ENCODE results near the gene TAF13.

The TAF13 gene, protein sequence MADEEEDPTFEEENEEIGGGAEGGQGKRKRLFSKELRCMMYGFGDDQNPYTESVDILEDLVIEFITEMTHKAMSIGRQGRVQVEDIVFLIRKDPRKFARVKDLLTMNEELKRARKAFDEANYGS

DNA sequence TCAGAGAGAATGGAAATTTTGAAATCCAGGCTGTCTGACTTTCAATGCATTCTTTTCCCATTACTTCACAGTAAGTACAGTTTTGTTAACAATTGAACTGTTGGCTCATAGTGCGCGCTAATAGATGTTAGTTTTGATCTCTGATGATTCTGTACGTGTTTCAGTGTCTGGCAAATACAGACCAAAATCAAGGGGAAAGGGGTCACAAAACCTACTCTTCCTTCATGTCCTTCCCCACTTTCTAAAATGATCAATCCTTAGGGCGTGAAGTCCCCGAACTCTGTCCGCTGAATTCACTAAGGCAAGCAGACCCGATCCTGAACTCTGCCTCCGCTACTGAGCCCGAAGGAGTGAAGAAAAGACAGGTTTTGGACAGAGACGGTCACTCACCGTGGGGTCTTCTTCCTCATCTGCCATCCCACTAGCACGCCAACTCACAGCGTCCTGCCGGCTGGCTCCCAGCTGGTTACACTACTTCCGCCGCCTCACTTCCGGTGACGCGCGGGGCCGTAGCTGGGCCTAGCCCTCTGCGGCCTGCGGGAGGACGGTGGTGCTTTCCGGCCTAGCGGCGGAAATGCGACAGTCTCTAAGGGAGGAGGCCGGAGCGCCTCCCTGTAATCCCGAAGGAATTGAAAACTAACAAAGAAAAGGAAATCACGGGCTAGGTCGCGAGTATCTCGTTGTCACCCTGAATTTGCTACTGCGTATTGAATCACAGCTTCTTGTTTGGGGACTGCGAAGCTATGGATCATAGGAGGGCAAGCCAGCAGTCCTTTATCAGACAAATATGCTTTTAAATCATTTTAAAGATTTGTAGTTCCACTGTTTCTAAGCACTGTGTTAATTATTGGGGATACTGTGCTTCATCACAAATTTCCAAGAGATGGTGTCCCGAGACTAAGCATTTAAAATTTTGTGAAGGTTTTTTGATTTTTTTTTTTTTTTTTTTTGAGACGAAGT is at the start of gene TAF13:
Gene TAF13 (minus strand): TSS at position 473 of the 960 bp plus-strand sequence. CDS start 56 bp downstream, at position 417.
- DNase-seq (ENCODE audit: extremely low read depth in 1 of 2, low read depth in 1 of 2), result peak; percentile 58 to 83

DNA sequence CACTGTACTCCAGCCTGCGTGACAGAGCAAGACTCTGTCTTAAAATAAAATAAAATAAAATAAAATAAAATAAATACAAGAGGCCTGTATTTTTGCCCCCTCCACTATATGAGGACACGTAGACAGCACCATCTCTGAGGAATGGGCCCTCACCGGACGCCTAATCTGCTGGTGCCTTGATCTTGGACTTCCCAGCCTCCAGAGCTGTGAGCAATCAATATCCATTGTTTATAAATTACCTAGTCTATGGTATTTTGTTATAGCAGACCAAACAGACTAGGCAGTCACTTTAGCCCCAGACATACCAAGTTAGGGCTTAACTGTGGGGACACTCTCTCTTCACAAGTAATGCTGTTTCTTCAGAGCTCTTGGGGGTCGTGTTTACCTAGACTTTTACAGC is 44.6 kb upstream of the TAF13 start:
- no peak for DNase-seq (ENCODE audit: extremely low read depth in 1 of 2, low read depth in 1 of 2)

DNA sequence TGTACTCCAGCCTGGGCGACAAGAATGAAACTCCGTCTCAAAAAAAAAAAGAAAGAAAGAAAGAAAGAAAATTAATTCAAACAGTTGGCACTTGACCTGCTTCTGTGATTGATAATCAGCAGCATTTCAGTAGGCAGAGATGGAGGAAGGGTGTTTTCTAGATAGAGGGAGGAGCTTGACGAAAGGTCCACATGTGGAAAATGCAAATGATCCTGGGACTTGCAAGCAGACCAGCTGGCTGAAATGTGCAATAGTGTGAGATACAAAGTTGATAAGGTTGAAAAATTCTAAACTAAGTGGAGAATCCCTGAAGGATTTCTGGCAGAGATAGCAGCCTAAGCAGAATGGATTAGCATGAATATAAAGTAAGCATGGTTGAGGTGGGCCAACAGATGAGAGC is 42.3 kb upstream of the TAF13 start:
- DNase-seq (ENCODE audit: extremely low read depth in 1 of 2, low read depth in 1 of 2), result no peak

DNA sequence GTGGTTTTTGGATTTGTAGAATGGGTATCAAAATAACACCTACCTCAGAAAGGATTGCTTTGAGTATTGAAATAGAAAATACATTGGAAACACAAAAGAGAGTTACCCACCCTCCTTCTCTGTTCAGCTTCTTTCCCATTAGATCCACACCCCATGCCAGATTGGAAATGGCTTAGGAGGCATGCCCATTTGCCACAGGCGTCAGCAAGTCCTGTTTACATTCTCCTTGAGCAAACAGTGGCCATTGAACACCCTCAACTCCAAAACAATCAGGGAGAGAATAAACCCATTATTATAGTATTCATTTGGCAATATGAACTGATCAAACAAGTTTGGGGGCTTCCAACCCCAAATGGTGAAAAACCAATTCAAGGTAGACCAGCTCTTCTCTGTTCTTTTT is 40.5 kb upstream of the TAF13 start:
- no peak for DNase-seq (ENCODE audit: extremely low read depth in 1 of 2, low read depth in 1 of 2)

DNA sequence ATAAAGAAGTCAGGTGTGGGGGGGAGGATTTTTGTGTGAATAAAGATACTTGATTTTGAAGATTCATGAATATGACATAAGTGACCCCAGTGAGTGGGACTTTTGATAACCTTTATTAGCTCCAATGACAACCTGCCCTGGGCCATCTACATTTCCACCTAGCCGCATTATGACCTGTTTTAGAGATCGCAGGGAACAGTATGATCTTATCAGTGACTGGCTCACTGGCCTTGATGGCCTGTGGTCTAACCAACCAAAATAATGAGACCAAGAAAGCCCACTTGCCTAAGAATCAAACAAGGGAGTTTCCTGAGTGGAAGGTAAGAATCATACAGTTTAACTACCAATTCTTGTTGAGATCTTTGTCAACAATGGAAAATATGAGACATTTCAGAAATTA is 39.9 kb upstream of the TAF13 start:
- DNase-seq (ENCODE audit: extremely low read depth in 1 of 2, low read depth in 1 of 2), result no peak

DNA sequence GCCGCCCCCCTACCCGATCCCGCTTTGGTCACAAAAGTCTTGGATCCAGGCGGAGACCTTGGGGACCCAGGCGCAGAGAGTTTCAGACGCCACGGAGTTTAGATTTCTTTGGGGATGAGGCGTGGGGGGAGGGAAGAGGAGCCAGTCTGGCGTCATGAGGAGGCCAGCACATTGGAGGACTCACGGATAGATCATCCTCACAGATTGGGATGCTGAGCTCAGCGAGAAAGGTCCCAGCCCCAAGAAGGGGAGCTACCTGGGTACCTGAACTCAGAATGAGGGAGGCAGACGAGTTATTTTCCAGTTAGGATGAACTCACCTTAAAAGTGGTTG is 38.5 kb upstream of the TAF13 start:
- no peak for DNase-seq (ENCODE audit: extremely low read depth in 1 of 2, low read depth in 1 of 2)

DNA sequence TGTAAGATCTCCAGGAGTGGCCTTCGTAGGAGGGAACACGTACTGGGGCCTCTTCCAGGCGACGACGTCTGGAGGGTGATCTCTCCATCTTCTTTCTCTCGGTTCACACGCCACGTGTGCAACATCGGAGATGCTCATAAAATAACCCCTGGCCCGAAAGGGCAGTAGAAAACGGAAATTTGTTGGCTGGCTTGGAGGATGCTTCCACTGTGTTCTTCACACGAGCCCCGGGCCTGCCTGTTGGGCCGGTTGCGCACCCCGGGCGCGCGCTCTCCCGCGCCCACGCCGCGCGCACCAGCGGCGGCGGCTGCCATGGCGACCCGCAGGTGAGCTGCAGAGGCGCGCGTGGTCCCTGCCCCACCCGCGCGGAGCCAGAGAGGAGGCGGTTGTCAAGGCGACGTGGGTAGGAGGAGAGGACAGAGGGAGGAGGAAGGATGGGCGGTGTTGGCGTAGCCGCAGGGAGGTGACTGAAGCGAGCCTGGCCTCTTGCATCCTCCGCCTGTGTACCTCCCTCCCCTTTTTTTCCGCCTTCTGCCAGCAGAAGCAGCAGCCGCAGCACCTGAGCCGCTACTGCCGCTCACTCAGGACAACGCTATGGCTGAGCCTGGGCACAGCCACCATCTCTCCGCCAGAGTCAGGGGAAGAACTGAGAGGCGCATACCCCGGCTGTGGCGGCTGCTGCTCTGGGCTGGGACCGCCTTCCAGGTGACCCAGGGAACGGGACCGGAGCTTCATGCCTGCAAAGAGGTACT is 38.0 kb upstream of the TAF13 start, which contains the start of gene ELAPOR1:
Gene ELAPOR1 (plus strand): TSS at position 526 of the 752 bp plus-strand sequence. CDS start 69 bp downstream, at position 595.
- DNase-seq (ENCODE audit: extremely low read depth in 1 of 2, low read depth in 1 of 2), result peak; percentile 72 to 82

DNA sequence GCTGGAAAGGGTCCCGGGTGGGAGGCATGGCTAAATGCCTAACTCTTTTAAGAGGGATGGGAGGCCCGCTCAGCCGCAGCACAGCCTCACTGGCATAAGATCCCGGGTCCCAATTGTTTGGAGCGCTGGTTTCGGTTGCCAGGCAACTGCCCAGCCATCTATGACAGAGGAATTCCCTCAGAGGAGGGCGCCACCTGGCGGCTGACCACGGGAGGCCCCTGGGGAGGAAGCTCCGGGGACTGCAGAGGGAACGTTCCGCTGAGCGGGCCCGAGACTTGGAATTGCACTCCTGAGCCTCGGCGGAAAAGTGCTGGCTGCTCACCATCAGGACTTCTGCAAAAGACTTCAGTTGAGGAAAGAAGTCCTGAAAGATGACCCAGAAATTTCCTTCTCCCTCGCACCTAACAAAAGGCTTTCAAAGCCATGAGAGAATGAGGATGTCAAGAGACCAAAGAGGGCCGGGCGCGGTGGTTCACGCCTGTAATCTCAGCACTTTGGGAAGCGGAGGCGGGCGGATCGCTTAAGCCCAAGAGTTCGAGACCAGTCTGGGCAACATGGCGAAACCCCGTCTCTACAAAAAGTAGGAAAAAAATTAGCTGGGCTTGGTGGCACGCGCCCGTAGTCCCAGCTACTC is 37.0 kb upstream of the TAF13 start:
- DNase-seq (ENCODE audit: extremely low read depth in 1 of 2, low read depth in 1 of 2), result peak; percentile 73 to 88

DNA sequence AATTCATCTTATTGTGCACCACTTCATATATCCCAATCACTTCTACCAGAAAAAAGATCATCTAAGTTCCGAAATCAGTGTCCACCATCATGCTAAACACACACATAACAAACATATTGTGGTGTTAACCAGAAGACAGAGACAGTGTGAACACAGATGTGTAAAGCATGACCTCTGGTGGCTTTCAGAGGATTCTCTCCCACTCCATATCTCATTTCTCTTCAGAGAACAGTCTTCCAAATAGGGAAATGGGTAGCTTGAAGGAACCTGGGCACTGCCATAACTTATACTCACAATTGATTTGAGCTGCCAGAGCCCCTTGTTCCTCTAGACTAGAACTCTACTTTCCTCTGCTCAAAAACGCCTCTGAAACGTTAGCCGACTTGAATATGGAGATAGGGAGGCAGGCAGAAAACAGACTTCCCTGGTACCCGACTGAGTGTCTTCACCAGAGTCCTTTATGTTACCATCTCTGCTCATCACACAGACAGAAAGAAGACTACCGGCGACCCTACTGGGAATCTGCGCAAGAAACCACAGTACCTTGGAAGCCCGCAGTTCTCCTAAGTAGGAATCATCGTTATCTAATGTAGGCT is 36.4 kb upstream of the TAF13 start:
- DNase-seq (ENCODE audit: extremely low read depth in 1 of 2, low read depth in 1 of 2), result no peak

DNA sequence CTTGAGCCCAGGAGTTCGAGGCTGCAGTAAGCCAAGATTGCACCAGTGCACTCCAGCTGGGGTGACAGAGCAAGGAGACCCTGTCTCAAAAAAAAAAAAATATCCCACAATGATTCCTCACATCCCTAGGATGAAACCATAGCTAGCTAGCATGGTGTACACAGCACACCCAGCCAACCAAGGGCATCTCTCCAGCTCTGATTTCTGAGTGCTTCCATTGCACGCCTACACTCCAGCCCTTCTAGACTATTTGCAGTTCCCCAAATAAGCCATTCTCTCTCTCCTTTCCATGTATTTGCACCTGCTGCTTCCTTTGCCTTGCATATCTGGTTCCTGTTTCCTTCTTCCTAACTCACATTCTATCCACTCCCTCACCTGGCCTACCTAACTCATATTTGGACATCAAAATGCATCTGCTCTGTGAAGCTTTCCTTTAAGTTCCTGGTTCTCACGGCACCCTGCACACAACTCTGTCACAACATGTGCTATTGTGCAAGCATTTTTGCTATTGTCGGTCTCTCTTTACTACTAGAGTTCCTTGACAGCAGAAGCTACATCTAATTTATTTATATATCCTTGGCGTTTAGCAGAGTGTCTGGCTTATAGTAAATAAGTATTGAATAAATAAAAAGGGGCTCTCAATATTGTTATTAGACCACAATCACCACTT is 35.7 kb upstream of the TAF13 start:
- DNase-seq (ENCODE audit: extremely low read depth in 1 of 2, low read depth in 1 of 2), result no peak

DNA sequence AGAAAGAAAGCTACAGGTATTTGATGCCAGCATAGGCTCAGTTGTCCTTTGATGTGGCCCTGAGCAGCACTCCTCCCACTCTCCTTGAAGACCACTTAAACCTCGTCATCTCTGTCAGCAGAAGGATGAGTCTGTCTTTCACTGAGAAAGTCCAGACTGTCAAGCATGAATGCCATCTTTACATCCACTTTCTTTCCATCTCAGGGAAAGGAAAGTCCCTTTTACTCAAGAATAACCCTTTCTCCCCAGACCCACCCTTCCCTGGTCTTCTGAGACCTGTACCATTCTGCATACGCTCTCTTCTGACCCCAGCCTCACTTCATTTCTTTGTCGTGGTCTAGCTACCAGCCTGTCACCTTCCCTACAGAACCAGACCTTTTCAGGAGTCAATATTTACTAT is 34.1 kb upstream of the TAF13 start:
- DNase-seq (ENCODE audit: extremely low read depth in 1 of 2, low read depth in 1 of 2), result no peak

DNA sequence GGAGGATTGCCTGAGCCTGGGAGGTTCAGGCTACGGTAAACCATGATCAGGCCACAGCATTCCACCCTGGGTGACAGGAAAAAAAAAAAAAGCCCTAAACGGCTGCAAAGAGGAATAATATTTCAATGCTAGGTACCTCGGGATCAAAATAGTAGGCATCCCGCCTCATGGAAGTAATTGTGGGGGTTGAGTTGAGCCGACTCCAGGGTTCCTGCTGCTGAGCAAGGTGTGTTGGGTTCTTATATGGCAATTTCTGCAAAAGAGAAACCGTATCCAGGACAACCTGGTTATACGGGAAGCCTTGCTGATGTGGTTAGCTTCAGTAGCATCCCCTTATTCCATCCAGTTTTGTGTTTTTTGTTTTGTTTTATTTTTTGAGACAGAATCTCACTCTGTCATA is 32.0 kb upstream of the TAF13 start:
- no peak for DNase-seq (ENCODE audit: extremely low read depth in 1 of 2, low read depth in 1 of 2)

DNA sequence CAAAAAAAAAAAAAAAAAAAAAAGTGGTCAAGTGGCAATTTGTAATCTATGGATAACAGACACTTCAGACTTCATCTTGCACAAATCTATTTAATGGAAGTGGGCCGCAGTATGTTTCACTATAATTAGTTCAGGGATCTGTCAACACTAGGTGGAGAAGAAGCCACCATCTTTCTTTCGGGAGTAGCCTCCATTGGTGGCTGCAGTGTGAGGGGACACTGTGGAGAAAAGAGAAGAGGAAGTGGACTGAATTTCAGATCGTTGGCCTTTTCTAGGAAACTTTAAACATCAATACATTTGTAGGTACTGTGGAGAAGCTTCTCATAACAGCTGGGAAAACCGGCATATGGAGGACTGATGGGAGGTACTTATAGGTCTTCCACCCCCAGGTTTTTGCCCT is 30.1 kb upstream of the TAF13 start:
- DNase-seq (ENCODE audit: extremely low read depth in 1 of 2, low read depth in 1 of 2), result no peak

DNA sequence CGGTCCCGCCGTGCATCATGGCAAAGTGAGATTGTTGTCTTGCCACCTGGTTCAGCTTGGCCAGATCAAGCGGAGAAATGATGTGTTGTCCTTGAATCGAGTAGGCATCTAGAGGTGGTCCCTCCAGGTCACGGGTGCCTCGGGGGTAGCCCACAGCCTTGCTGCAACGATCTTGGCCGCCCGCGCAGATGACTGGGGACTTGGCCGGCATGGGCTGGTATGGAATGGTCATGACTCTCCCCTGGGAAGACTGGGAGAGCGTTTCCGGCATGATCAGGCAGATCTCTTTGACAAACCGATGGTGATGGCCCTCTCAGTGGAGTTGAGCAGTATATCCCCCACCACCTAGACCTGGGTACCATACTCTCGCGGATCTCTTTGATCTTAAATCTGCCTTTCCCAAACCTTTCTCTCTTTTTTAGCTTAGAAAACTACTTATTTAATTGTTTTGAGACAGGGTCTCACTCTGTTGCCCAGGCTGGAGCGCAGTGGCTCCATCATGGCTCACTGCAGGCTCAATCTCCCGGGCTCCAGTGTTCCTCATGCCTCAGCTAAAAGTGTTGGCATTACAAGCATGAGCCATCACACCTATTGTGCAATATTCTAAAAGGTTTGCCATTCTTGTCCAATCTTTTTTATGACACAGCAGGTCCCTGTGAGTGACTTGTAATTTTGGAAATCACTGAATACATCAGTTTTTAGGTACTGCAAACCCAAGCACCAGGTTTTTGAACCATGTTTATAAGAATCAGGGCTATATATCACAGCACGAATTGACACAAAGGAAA is 28.8 kb upstream of the TAF13 start:
- no peak for DNase-seq (ENCODE audit: extremely low read depth in 1 of 2, low read depth in 1 of 2)

DNA sequence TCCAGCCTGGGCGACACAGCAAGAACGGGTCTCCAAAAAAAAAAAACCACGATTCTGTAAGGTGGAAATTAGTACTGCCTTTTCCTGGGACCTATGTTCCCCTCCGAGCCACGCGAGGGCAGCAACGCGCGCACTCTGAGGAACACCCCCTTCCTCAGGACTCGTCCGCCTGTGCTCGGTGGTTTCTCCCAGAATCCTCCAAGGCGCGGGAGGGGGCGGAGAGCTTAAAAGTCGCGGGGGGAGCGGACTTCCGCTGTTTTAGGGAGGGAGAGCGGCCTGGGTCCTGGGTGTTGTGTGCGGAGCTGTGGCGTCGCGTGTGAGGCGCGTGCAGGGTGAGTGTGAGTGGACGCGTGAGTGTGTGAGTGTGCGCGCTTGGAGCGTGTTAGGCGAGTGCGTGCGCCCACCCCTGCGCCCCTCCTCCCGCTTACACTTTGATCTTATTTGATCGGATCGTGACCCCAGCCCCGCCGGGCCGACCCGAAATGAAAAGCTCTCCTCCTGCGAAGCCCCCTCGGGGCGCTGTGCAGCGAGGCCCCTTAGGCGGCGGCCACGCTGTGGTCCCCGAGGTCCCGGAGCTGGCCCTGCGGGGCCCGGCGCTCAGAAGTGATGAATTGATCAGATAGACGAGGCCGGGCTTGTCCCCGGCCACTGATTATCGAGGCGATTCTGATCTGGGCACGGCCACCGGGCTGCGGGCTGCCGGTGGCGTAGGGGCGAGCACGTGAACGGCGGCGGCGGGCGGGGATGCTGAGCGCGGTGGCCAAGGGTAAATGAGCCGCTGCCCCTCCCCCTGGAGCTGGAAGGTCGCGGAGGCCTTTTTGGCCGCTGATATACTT is 24.4 kb upstream of the TAF13 start:
- DNase-seq (ENCODE audit: extremely low read depth in 1 of 2, low read depth in 1 of 2), result peak; percentile 92 to 93

DNA sequence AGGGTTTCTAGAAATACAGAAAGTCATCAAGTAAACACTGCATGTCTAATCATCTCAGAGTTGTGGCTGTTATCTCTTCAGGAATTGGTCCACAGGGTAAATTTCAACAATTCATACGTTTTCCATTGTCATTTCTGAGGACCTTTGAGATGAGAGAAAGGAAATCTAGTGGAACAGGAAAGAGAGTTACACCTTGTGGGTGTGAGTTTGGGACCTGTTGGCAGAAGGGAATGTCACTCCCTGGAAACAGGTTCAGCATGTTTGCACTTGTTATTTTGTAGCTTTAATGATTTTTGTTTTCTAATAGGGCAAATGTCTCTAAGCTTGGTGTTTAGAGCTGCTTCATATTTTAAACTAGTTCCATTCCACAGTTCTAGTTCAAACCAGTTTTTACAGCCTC is 20.3 kb upstream of the TAF13 start:
- no peak for DNase-seq (ENCODE audit: extremely low read depth in 1 of 2, low read depth in 1 of 2)

DNA sequence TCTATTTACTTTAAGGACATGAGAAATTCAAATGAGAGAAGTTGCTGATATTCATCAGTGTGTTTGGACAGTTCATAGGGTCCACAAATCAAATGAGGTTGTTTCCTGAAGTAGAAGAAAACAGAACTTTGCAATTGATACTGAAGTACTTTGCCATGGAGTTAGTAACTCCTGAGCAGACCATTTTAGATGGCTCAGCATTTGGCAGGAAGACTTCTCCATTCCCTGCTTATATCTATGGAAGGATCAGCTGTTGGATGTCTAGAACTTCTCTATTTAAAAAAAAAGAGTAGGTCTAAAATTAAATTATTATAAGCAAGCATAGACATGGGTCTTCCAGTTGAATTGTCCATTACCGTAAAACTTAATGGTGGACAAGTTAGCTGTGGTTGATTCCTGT is 19.8 kb upstream of the TAF13 start:
- no peak for DNase-seq (ENCODE audit: extremely low read depth in 1 of 2, low read depth in 1 of 2)

DNA sequence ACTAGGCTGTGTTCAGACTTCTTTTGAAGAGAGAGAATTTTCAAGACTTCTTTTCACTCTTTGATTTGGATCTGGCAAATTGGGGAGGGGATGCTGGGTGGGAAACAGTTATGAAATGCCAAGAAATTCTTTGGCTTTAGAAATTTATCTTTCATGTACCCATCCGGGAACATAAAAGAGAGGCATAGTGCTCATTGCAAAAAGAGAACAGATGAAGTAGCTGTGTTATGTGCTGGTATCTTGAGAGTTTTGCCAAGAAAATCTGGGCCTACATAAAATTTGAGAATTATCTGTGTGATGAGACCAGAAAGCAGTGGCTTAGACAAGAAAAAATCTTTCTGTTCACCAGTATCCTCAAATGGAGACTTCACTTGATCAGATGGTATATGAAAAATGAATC is 19.1 kb upstream of the TAF13 start:
- DNase-seq (ENCODE audit: extremely low read depth in 1 of 2, low read depth in 1 of 2), result no peak

DNA sequence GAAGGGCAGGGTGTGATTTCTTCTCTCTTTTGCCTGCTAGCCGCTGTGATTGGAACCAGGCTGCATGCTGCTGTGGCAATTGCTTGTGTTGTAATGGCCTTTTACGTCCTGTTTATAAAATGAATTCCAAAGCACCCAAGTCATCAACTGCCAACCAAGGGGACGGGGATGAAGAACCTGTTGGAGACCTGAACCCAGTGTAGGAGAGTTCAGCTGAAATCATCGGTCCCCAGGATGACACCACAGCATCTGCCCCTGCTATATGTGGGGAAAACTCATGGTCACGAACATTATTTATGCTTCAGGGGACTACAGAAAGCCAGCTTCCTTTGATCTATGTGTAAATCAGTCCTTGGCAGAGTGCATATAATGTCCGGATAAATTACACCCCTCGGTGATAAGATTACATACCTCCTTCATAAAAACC is 18.6 kb upstream of the TAF13 start:
- DNase-seq (ENCODE audit: extremely low read depth in 1 of 2, low read depth in 1 of 2), result no peak
